Measurements from ENCODE around the gene ACOXL.

Gene ACOXL

GRCh38 chr2:110759411-110759810 lies 27.0 kb downstream of the ACOXL start:
- DNase-seq: no peak

- DNase-seq: no peak
Measured at GRCh38 chr2:110764931-110765330, 32.6 kb downstream of the ACOXL start.

GRCh38 chr2:110766291-110766690 lies 33.9 kb downstream of the ACOXL start:
- DNase-seq: no peak

- DNase-seq: no peak
Measured at GRCh38 chr2:110768591-110768990, 36.2 kb downstream of the ACOXL start.

- DNase-seq: no peak
Measured at GRCh38 chr2:110770404-110770958, 38.1 kb downstream of the ACOXL start.

- no peak for DNase-seq
Measured at GRCh38 chr2:110770959-110771431, 38.6 kb downstream of the ACOXL start.

- DNase-seq: no peak
Measured at GRCh38 chr2:110771547-110772382, 39.4 kb downstream of the ACOXL start.

- no peak for DNase-seq
Measured at GRCh38 chr2:110772383-110772755, 40.0 kb downstream of the ACOXL start.

- DNase-seq: no peak
Measured at GRCh38 chr2:110773401-110773921, 41.1 kb downstream of the ACOXL start.

- no peak for DNase-seq
Measured at GRCh38 chr2:110774701-110775100, 42.3 kb downstream of the ACOXL start.

GRCh38 chr2:110777531-110778311 lies 45.3 kb downstream of the ACOXL start:
- no peak for DNase-seq

GRCh38 chr2:110780461-110780860 lies 48.1 kb downstream of the ACOXL start:
- no peak for DNase-seq

GRCh38 chr2:110783196-110783873 lies 51.0 kb downstream of the ACOXL start:
- DNase-seq: no peak

- DNase-seq: no peak
Measured at GRCh38 chr2:110784047-110784631, 51.8 kb downstream of the ACOXL start.

- DNase-seq: no peak
Measured at GRCh38 chr2:110785439-110785838, 53.1 kb downstream of the ACOXL start.

GRCh38 chr2:110788976-110789375 lies 56.6 kb downstream of the ACOXL start:
- DNase-seq: no peak

- no peak for DNase-seq
Measured at GRCh38 chr2:110789706-110790105, 57.3 kb downstream of the ACOXL start.

- DNase-seq: no peak
Measured at GRCh38 chr2:110790907-110791306, 58.5 kb downstream of the ACOXL start.

GRCh38 chr2:110791435-110791834 lies 59.1 kb downstream of the ACOXL start:
- no peak for DNase-seq

- no peak for DNase-seq
Measured at GRCh38 chr2:110793034-110793433, 60.7 kb downstream of the ACOXL start.

GRCh38 chr2:110794390-110794789 lies 62.0 kb downstream of the ACOXL start:
- no peak for DNase-seq

GRCh38 chr2:110794951-110795350 lies 62.6 kb downstream of the ACOXL start:
- DNase-seq: no peak
